Epithelial cell of esophagus (primary cell): ENCODE results near the gene PRXL2A.
A peak's percentile ranks its signal among the peaks of the same experiment; 100 is the strongest.

Experiments
- DNase-seq: peaks from one replicate; pipeline ENCODE4 v3.0.0; 2010; ENCODE audit warnings: low read depth
- H3K4me3 ChIP-seq: 2 replicates; pipeline ENCODE4 v1.5.1; 2011; ENCODE audit warnings: mild to moderate bottlenecking, low read length, control low read depth
- TF ChIP-seq, protein P1 (sequence below): IDR thresholded peaks from 2 replicates; pipeline ENCODE4 v1.5.1; 2011; ENCODE audit warnings: low read depth, mild to moderate bottlenecking, low read length, control low read depth, inconsistent platforms; ENCODE audit not compliant: insufficient read depth; ENCODE audit errors: missing control alignments

PRXL2A gene

DNA sequence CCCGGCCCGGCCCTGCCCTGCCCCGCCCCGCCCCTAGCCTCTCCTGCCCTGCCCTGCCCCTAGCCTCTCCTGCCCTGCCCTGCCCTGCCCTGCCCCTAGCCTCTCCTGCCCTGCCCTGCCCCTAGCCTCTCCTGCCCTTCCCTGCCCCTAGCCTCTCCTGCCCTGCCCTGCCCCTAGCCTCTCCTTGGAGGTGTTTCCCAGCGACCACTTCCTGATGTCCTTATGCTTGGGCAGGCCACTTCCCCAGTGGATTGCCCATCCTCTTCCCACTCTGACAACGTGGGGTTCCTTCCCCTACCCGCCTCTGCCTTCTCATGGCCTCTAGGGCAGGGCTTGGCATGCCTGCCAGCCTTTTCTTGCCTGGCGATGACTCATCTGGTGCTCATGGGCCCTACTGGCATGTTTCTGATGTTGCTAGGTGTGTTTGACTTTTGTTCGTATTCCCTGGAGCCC is 21.2 kb downstream of the PRXL2A start:
- TF ChIP-seq, protein P1, sequence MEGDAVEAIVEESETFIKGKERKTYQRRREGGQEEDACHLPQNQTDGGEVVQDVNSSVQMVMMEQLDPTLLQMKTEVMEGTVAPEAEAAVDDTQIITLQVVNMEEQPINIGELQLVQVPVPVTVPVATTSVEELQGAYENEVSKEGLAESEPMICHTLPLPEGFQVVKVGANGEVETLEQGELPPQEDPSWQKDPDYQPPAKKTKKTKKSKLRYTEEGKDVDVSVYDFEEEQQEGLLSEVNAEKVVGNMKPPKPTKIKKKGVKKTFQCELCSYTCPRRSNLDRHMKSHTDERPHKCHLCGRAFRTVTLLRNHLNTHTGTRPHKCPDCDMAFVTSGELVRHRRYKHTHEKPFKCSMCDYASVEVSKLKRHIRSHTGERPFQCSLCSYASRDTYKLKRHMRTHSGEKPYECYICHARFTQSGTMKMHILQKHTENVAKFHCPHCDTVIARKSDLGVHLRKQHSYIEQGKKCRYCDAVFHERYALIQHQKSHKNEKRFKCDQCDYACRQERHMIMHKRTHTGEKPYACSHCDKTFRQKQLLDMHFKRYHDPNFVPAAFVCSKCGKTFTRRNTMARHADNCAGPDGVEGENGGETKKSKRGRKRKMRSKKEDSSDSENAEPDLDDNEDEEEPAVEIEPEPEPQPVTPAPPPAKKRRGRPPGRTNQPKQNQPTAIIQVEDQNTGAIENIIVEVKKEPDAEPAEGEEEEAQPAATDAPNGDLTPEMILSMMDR: peak; percentile 25

GRCh38 chr10:80433134-80433533 is 24.8 kb downstream of the PRXL2A start:
- TF ChIP-seq, protein P1: no peak
- DNase-seq: no peak
- H3K4me3 ChIP-seq: no peak overlapping the region

More for the DNA sequence above, 21.2 kb downstream of the PRXL2A start:
- H3K4me3 ChIP-seq: no peak overlapping the region
- peak; percentile 94 for DNase-seq

DNA sequence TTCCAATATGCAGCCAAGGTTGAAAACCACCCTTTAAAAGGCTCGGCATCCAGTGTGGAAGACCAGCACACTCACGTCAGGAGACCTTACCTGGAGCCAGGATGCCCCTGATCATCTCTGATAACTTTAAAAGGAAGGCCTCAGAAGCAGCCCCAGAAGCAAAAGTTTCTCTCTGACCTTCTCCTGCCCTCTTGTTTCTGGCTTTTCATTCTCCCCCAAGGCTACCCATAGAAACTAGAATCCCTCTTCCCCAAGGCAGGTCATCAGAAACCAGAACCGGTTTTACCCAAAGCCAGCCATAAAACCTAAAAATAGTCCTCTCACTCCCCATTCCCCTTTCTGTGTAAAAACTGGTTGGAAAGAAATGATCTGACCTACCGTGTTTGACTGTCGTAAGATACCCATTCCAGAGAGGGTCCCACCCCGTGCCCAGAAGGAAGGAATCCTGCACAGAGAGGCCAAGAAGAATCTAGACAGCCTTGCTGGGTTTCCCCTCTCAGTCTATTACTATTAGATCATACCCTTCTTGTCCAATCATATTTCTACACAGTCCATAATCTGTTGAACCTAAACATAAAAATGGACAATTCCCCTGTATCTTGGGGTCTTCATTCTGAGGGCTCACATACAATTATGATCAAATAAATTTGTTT is 28.2 kb downstream of the PRXL2A start:
- H3K4me3 ChIP-seq: no peak overlapping the region
- DNase-seq: no peak
- TF ChIP-seq, protein P1: no peak

DNA sequence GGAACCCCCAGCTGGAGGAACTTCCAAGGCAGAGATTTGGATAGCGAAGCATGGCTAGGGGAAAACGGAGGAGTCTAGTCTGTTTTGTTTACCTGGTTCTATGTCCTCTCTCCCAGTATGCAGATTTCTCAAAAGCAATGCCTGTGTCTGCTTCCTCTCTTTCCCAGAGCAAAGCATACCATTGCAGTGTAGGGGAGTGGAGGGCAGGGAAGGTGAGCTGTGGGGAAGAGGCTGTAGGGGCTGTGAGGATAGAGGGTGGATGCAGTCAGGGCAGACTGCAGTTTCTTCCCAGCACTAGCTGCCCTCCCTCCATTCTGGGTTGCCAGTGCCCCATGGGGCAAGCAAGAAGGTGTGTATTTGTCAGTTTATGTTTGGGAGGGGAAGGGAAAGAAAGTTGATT is 28.9 kb downstream of the PRXL2A start:
- TF ChIP-seq, protein P1: no peak
- H3K4me3 ChIP-seq: no peak overlapping the region
- DNase-seq: no peak

DNA sequence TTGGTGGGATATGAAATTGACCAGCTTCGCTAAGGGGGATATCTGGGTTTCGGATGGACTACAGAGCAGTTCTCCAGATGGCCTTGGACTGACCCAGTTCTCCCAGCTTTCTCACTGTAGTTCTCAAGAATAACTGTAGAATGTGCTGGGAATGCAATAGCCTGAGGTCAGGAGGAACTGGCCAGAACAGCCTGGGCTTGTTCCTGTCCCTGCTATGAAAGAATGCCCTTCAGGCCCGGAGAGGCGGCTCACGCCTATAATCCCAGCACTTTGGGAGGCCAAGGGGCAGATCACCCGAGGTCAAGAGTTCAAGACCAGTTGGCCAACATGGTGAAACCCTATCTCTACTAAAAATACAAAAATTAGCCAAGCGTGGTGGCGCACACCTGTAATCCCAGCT is 33.5 kb downstream of the PRXL2A start:
- no peak overlapping the region for H3K4me3 ChIP-seq
- TF ChIP-seq, protein P1: no peak
- no peak for DNase-seq

DNA sequence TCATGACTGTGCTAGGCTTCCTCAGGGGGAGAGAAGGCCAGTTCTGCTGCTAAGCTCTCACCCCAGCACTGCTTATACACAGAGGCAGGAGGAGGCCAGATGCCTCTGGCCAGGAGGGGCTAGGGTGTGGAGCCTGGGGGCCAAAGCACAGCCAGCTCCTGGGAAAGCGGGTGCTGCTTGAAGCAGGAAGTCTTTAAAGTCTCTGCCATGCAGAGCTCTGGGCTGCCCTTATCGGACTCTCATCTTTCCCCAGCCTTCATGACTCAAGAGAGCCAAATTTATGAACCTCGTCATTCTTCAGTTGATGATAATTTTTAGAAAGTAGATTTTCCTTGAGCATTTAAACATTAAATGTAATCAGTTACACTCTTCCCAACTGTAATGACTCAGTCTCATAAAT is 34.5 kb downstream of the PRXL2A start:
- H3K4me3 ChIP-seq: no peak overlapping the region
- TF ChIP-seq, protein P1: no peak
- DNase-seq: no peak

GRCh38 chr10:80443531-80443974 is 35.2 kb downstream of the PRXL2A start:
- no peak overlapping the region for H3K4me3 ChIP-seq
- TF ChIP-seq, protein P1: peak; percentile 34
- no peak for DNase-seq
